Neural crest cell (in vitro differentiated cells): ENCODE results near the gene BHMT2. TPM values are rescaled to one million over a fixed set of nuclear protein-coding genes. Genes with fewer than 3 reads are reported as not detected.

Experiments used
- DNase-seq: peaks from one replicate; pipeline ENCODE4 v3.0.0; 2021; ENCODE audit warnings: low read depth, mixed read lengths, low spot score
- H3K27ac Mint-ChIP-seq: one replicate; pipeline ENCODE4 v1.8.0; 2021; ENCODE audit warnings: mild to moderate bottlenecking, mixed read lengths; ENCODE audit not compliant: unreplicated experiment
- H3K27me3 Mint-ChIP-seq: 2 replicates; pipeline ENCODE4 v1.8.0; 2021; ENCODE audit warnings: low read depth, mild to moderate bottlenecking, mixed read lengths
- H3K36me3 Mint-ChIP-seq: 2 replicates; pipeline ENCODE4 v1.8.0; 2021; ENCODE audit warnings: low read depth, mild to moderate bottlenecking, mixed read lengths
- H3K4me1 Mint-ChIP-seq: 2 replicates; pipeline ENCODE4 v1.8.0; 2021; ENCODE audit warnings: mixed read lengths
- H3K4me3 Mint-ChIP-seq: one replicate; pipeline ENCODE4 v1.8.0; 2021; ENCODE audit warnings: mild to moderate bottlenecking, mixed read lengths
- H3K9me3 Mint-ChIP-seq: 2 replicates; pipeline ENCODE4 v1.8.0; 2021; ENCODE audit warnings: mixed read lengths
- CTCF ChIP-seq: fragments of 200-600 bp; sonication (generic); conservative IDR thresholded peaks from 2 replicates; pipeline ENCODE4 v1.5.0; 2021; ENCODE audit warnings: antibody characterized with exemption, mild to moderate bottlenecking
- total RNA-seq: library from RNA; stranded (reverse); gene quantifications from 2 replicates; pipeline ENCODE4 v1.2.1, GENCODE V29; 2021

The BHMT2 gene
- total RNA-seq, 1 donor from 2014 or later = not detected

- Mint-ChIP-seq H3K36me3 (no peaks in the 10 kb centered on the region), H3K27me3 (no peaks in the 10 kb centered on the region), H3K27ac (no peak overlapping the region), H3K4me3 (no peak overlapping the region), H3K4me1 (no peaks in the 10 kb centered on the region), H3K9me3 (peaks cover 3% of the 10 kb centered on the region)
- DNase-seq = no peak
- TF ChIP-seq CTCF = no peak
These were observed 11.2 kb downstream of the BHMT2 start for GRCh38 chr5:79080804-79081203.

GRCh38 chr5:79081779-79082178 lies 12.2 kb downstream of the BHMT2 start:
- Mint-ChIP-seq H3K4me3 (no peak overlapping the region), H3K27ac (no peak overlapping the region), H3K36me3 (no peaks in the 10 kb centered on the region), H3K27me3 (no peaks in the 10 kb centered on the region), H3K9me3 (peaks cover 3% of the 10 kb centered on the region), H3K4me1 (no peaks in the 10 kb centered on the region)
- DNase-seq = no peak
- TF ChIP-seq CTCF = no peak

- H3K4me1 Mint-ChIP-seq = no peaks in the 10 kb centered on the region
- no peaks in the 10 kb centered on the region for H3K36me3 Mint-ChIP-seq
- no peak for TF ChIP-seq CTCF
- no peak overlapping the region for H3K27ac Mint-ChIP-seq
- peaks cover 2% of the 10 kb centered on the region for H3K9me3 Mint-ChIP-seq
- H3K27me3 Mint-ChIP-seq = no peaks in the 10 kb centered on the region
- no peak for DNase-seq
- H3K4me3 Mint-ChIP-seq = no peak overlapping the region
These were observed 16.5 kb downstream of the BHMT2 start for GRCh38 chr5:79086116-79086515.

GRCh38 chr5:79088507-79088906 lies 18.9 kb downstream of the BHMT2 start:
- no peak for DNase-seq
- Mint-ChIP-seq H3K4me3 (no peak overlapping the region), H3K9me3 (no peaks in the 10 kb centered on the region)

GRCh38 chr5:79091064-79091463 lies 21.5 kb downstream of the BHMT2 start:
- Mint-ChIP-seq H3K27ac (no peak overlapping the region), H3K9me3 (no peaks in the 10 kb centered on the region), H3K4me3 (no peak overlapping the region)

More at GRCh38 chr5:79088507-79088906, 18.9 kb downstream of the BHMT2 start:
- no peak overlapping the region for H3K27ac Mint-ChIP-seq
- no peak for TF ChIP-seq CTCF
- no peaks in the 10 kb centered on the region for H3K27me3 Mint-ChIP-seq
- H3K4me1 Mint-ChIP-seq = no peaks in the 10 kb centered on the region
- no peaks in the 10 kb centered on the region for H3K36me3 Mint-ChIP-seq

More at GRCh38 chr5:79091064-79091463, 21.5 kb downstream of the BHMT2 start:
- Mint-ChIP-seq H3K4me1 (no peaks in the 10 kb centered on the region), H3K27me3 (no peaks in the 10 kb centered on the region), H3K36me3 (peaks cover 2% of the 10 kb centered on the region)
- TF ChIP-seq CTCF = no peak
- DNase-seq = no peak
